HG02970 (cell line): ENCODE results near the gene KLHL7.
"Not testable (repeated sequence)": the region's sequence is repeated elsewhere in the genome, so short reads cannot be mapped to it uniquely, and the experiment has no call there.

Experiments used
- ATAC-seq: cut with Tn5 transposase; IDR thresholded peaks from one replicate; pipeline ENCODE4 v1.9.1; 2021; ENCODE audit warnings: mild to moderate bottlenecking, moderate library complexity, moderate number of reproducible peaks; ENCODE audit not compliant: unreplicated experiment, low FRiP score

The KLHL7 gene

DNA sequence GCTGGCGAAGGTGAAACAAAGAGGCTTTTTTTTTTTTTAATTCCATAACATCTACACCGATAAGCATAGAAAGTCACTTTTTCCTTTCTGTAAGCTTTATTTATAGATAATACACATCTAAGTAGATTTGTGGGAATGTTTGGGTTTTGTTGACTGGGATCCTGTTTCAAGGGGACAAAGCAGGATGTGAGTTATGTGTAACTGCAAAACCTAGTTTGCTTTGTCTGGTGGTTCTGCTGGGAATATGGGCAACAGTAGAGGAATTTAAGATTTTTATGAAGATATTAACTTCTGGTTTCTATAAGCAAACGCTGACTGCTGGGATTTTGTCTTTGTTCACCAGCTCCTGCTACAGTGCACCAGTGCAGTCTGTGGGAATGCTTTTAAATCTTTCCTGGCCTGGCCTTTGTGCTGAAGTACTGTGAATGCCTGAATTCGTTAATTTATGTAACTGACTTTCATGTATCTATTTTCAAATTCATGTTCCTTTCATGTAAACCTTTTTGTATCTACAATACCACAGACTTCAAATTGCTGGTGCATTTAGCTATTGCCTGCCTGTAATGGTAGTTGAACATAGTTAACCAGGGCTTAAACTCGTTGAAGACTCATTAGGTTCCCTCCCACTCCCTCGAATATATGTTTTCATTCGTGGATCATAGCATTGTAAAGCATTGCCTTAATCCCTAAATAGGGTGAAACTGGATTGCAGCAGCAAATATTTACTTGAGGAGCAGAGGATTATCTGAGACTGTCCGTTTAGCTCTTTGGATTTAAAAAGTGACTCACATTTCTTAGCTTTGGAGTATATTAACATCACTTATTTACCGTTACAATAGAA, 1.5 kb downstream of the KLHL7 start:
- no peak for ATAC-seq

DNA sequence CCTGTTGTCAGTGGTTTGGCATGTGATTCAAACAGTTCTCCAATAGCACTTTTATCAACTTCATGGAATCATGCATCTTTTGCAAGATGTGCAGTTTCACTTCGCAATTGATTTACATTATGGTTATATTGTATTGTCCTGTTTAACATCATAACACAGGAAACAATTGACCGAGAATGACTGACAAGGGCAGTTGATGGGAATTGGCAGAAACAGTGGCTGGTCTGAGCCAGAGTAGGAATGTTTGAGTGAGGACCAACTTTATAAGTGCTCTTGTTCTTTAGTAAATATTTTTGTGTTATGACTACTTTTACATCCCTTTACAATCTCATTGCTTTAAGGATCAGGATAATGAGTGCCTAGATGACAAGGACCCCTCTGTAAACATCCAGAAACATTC, 2.2 kb downstream of the KLHL7 start:
- ATAC-seq, result no peak

DNA sequence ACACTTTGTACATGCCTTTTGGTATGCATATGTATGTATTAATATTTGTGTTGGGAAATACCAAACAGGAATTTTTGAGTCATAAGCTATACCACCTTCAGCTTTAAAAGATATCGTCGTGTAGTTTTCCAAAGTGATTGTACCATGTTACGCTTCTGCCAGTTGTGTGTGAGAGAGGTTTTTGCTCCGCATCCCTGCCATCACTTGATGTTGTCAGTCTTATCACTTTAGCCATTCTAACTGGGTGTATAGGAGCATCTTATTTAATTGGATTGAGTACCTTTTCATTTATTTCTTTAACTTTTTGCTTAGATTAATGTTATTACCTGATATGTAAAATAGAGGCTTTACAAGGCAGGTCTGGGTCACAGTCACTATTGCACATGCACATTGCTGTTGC, 3.4 kb downstream of the KLHL7 start:
- no peak for ATAC-seq

DNA sequence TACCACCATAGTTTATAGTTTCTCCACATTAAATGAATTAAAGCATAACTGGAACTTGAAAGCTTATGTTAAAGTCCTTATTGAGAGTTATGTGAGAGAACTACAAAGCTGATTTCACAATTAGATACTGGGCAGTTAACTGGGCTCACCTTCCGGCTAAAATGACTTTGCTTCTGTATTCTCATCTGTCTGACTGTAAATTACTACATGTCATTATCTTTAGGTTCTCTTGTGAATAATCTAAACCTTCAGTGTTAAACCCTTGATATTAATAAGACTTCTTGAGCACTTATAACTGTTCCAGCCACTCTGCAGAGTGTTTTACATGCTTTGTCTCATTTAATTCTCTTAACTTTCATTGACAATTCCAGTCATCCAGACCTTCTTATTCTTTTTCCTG, 3.9 kb downstream of the KLHL7 start:
- ATAC-seq, result no peak

DNA sequence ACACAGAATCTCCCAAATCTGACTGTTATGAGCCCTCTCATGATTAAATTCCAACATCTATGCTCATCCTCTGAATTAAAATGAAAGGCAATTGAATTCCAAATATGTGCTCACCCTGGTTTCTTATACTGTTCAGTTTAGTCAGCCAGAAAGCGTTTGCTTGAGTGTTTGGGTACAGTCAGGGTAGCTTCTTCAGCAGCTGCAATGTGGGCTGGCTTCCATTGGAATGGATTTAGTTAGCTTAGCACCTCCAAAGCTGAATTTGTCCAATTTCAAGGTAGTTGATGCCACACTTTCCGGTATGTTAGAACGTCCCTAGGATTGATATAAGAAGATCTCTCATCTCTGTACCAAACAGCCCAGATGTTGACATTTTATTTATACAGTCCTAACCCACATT, 9.3 kb downstream of the KLHL7 start:
- no peak for ATAC-seq

DNA sequence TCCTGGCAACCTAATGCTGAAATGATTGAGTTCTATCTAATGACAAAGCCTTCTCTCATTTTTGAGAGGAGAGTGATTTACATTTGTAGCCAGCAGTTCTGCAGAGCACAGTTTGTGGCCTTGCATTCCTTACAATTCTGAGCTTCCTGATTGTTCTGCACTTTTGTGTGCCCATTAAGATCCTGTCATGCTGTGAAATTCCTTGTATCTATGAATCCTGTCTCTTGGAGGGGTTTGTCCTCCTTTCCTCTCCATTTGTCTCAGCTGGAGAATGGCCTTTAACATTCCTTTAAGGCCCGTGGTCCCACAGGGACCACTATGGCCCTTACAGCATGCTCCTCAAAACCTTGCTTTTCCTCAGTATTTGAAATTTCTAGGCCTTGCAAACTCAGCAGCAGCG, 10.4 kb downstream of the KLHL7 start:
- no peak for ATAC-seq

DNA sequence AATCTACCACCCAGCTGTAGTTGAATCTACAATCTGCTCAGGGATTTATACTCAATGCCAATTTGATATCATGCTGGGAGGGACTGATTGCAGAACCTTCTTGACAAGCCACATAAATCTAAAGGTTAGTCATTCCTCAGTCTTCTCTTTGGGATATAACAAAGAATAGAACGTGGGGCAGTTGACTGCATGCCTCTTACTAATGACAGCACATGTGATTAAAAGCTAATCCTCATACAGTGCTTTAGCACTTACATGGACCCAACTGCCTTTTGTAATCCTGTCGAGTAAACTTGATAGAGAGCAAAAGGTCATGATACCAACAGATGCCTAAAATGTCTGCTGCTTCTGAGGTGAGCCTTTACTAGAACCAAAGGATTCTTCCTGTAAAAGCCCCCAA, 12.3 kb downstream of the KLHL7 start:
- no peak for ATAC-seq

DNA sequence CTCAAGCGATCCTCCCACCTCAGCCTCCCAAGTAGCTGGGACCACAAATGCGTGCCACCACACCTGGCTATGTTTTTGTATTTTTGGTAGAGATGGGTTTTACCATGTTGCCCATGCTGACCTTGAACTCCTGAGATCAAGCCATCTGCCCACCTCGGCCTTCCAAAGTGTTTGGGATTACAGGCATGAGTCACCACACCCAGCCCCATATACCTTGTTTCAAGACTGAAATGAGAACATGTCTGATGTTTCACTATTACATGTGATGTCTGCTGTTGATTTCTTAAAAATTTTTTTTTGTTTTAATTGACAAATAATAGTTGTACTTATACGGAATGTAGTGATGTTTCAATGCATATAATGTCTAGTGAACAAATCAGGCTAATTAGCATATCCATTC, 14.5 kb downstream of the KLHL7 start:
- no peak for ATAC-seq

DNA sequence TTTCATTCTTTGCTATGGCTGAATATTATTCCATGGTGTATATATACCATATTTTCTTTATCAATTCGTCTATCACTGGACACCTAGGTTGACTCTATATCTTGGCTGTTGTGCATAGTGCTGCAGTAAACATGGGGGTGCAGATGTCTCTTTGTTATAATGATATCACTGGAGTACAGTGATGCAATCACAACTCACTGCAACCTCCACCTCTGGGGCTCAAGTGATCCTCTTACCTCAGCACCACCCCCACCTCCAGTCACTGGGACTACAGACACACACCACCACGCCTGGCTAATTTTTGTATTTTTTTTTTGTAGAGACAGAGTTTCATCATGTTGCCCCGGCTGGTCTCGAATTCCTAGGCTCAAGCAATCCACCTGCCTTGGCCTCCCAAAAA, 15.6 kb downstream of the KLHL7 start:
- ATAC-seq, result no peak

DNA sequence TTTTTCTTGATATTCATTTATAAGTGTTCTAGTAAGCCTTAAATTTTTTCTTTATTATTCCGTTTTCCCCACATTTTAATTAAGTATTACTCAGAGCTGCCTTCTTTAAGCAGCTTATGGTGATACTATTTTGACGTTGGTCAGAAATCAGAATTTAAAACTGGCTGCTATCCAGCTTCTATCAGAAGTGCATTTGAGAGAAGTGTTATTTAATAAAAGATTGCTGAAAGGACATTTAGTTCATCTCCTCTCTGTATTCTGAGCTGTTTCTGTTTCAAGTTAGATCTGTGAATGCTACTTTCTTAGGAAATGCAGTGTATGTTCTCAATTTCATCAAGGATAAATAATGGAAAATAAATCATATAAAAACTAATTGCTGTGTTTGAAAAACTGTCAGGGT, 17.4 kb downstream of the KLHL7 start:
- no peak for ATAC-seq

DNA sequence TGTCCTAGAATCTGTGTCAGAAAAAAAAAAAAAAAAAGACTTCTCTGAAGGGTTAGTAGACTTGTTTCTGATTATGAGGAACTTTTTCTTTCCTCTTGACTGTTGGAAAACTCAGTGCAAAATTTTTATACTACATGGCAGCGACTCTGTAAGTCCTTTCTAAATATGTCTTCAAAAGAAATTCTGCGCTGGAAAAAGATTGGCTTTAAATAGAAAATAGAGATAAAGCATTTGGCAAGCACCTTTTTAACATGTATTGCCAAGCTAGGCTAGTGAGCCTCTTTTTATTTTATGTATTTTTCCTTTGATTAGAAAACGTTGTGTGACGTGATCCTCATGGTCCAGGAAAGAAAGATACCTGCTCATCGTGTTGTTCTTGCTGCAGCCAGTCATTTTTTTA, 17.9 kb downstream of the KLHL7 start:
- ATAC-seq, result no peak

DNA sequence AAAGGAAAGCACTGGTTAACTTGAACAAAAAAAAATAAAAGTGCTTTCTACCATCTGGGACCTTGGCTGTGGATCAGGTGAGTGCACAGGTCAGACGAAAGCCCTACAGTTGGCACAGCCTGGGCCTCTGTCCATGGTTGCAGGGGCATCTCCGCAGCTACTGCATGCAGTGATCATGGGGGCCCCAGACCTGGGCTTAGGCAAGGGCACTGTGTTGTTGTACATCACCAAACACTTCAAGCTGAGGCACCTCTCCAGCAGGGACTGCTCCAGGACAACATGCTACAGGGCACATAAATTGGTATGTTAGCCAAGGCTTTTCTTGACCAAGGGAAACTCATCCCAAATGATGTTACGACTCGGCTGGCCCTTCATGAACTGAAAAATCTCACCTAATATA, 23.5 kb downstream of the KLHL7 start:
- ATAC-seq, result no peak

DNA sequence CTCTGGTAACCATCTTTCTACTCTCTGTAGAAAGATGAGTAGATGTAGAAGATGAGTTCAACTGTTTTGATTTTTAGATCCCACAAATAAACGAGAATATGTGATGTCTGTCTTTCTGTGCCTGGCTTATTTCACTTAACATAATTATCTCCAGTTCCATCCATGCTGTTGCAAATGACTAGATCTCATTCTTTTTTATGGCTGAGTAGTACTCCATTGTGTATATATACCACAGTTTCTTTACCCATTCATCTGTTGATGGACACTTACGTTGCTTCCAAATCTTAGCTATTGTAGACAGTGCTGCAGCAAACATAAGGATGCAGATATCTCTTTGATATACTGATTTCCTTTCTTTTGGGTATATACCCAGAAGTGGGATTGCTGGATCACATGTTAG, 26.2 kb downstream of the KLHL7 start:
- not testable (repeated sequence) for ATAC-seq

DNA sequence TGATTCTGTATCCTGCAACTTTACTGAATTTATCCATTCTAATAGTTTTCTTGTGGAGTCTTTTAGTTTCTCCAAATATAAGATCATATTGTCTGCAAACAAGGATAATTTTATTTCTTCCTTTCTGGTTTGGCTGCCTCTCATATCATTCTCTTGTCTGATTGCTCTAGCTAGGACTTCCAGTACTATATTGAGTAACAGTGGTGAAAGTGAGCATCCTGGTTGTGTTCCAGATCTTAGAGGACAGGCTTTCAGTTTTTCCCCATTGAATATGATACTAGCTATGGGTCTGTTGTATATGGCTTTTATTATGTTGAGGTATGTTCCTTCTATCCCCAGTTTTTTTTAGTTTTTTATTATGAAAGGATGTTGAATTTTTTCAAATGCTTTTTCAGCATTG, 28.2 kb downstream of the KLHL7 start:
- ATAC-seq, result no peak

DNA sequence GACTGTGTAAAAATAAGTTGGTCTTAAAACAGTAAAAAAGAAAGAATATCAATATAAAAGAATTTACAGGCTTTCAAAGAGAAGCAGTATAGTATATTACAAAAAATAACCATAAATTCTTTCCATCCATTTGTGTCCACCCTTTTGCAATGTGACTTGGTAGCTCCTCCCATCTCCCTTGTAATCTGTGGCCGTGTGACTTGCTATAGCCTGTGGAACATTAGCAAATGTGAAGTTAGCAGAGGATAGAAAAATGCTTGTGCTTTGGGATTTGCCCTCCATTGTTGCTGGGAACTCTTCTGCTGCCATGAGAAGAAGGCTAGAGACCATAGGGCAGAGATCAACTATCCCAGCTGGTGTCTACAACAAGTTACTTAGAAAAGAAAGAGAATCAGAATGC, 30.2 kb downstream of the KLHL7 start:
- ATAC-seq, result no peak

DNA sequence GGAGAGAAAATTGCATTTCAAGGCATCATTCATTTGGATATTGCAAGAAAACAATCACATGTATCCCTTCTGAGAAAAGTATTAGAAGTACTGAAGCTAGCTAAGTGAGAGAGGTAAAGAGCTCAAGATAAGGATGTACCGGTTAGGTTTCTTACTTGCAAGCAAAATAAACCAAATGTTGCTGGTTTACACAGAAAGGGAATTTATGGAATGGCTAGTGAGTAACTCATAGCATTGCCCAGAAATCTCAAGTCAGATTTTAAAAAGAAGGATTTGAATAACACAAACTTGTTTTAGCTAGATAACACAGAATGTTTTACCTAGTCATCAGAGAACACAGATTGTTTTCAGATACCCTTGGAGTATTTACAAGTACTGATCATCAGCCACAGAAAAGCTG, 30.6 kb downstream of the KLHL7 start:
- no peak for ATAC-seq

DNA sequence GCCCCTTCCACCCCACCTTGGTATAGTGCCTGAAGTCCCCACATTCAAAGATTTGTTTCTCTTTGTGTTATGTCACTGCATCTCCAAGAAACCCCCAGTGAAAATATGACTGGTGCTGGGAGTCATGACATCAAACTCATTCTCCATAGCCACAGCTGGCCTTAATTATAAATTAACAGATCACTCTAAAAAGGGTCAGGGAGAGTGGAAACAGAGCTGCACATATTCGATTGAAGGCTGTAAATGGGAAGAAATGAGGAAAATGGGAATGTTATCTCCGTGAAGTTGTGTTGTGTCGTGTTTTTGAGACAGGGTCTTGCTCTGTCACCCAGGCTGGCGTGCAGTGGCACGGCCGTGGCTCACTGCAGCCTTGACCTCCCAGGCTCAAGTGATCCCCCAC, 52.1 kb downstream of the KLHL7 start:
- ATAC-seq, result no peak

DNA sequence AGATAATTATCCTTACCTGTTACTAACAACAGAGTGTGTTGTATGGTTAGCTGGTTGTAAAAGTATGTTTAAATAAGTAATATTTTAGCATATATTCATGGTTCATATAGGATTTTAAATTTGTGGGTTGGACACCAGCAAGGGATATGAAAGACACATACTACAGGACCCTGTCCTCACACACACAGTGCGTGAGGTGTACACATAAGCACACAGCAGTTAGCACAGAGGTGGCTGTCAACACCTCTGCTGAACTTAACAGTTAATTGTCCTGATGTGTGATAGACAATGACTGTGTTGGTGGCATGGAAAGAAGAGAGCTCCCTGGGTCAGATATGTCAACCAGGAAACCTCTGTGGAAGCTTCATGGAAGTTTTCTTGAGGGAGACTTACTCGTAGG, 53.0 kb downstream of the KLHL7 start:
- no peak for ATAC-seq

DNA sequence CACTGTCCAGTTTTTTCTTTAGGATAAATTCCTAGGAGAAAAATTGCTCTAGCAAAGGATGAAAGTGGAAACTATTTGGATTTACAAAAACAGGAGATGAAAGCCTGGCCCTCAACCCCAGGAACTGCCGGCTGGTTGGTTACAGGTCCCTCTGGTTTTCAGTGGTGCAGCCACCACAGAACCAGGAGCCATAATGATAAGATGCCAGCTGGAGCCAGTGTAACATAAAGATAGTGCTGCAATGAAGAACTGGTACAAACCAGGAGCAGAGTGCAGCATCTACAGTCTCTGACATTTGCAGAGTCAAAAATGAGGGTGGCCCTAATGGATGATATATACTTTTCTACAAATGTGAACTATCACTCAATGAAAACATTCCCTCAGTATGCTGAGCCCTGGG, 55.9 kb downstream of the KLHL7 start:
- no peak for ATAC-seq

DNA sequence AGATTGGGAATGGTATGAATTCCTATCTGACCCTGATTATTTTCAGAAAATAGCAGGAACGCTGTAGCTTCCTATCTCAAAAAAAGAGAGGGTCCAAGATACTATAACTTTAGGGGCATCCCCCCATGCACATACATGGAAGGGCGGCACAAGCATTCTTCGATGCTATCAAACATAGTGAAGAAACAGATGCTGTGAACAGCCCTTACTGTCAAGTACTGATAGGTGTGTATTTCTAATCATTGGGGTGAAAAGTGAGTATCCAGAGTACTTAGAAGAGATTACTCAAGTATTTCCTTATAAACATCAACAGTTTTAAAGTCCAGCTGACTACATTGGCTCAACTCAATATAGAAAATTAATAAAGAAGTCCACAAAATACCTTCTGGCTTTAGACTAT, 59.3 kb downstream of the KLHL7 start:
- no peak for ATAC-seq

DNA sequence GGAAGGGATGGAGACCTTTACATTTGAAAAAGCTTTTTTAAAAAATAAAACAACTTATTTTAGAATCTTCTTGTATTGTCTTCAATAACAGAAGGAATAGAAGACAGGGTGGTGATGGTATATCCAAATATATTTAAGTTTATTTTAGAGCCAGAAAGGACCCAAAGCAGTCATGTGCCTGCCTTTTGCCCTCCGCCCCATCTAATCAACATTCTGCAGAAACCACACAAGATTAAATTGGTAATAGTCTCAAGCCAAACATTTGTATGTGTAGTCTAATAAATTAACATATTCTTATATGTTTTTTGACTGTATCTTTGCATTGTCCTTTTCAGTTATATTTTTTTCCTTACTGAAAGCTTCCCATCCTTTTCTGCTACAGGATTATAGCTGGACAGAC, 59.7 kb downstream of the KLHL7 start:
- ATAC-seq, result no peak

DNA sequence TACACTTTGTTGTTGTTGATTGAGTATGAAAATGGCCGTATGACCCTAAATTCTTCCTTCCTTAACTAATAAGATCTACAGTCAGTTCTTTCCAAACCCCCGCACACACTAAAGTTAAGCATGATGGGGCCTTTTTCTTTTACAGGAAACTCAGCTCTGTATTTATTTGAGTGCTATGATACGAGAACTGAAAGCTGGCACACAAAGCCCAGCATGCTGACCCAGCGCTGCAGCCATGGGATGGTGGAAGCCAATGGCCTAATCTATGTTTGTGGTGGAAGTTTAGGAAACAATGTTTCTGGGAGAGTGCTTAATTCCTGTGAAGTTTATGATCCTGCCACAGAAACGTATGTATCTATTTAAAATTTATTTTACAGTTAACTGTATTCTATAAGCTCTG, 62.1 kb downstream of the KLHL7 start:
- no peak for ATAC-seq
